ENCODE measurements around the gene USP16.

Gene USP16

GRCh38 chr21:29092102-29092959, 67.9 kb downstream of the USP16 start:
- no peaks in the 10 kb centered on the region for H3K4me1 ChIP-seq (ENCODE audit: control insufficient read depth, insufficient read depth, low read length)
- no peak overlapping the region for H3K4me3 ChIP-seq (ENCODE audit: low read length)
- no peak overlapping the region for H3K9ac ChIP-seq (ENCODE audit: low read length)
- H3K27me3 ChIP-seq (ENCODE audit: control insufficient read depth, insufficient read depth, low read length): no peaks in the 10 kb centered on the region
- H3K9me3 ChIP-seq (ENCODE audit: control insufficient read depth, low read length): no peaks in the 10 kb centered on the region
- H3K36me3 ChIP-seq (ENCODE audit: control insufficient read depth, insufficient read depth, low read length): no peaks in the 10 kb centered on the region

GRCh38 chr21:29096218-29097015, 71.9 kb downstream of the USP16 start:
- Histone ChIP-seq H3K9me3 (ENCODE audit: control insufficient read depth, low read length) (no peaks in the 10 kb centered on the region), H3K36me3 (ENCODE audit: control insufficient read depth, insufficient read depth, low read length) (no peaks in the 10 kb centered on the region), H3K9ac (ENCODE audit: low read length) (no peak overlapping the region), H3K4me3 (ENCODE audit: low read length) (no peak overlapping the region), H3K27me3 (ENCODE audit: control insufficient read depth, insufficient read depth, low read length) (no peaks in the 10 kb centered on the region), H3K4me1 (ENCODE audit: control insufficient read depth, insufficient read depth, low read length) (no peaks in the 10 kb centered on the region)

GRCh38 chr21:29098156-29098555, 73.7 kb downstream of the USP16 start:
- H3K9ac ChIP-seq (ENCODE audit: low read length): no peak overlapping the region
- H3K4me1 ChIP-seq (ENCODE audit: control insufficient read depth, insufficient read depth, low read length): no peaks in the 10 kb centered on the region
- H3K4me3 ChIP-seq (ENCODE audit: low read length): no peak overlapping the region
- H3K9me3 ChIP-seq (ENCODE audit: control insufficient read depth, low read length): no peaks in the 10 kb centered on the region
- no peaks in the 10 kb centered on the region for H3K27me3 ChIP-seq (ENCODE audit: control insufficient read depth, insufficient read depth, low read length)
- H3K36me3 ChIP-seq (ENCODE audit: control insufficient read depth, insufficient read depth, low read length): no peaks in the 10 kb centered on the region

GRCh38 chr21:29102791-29103257, 78.4 kb downstream of the USP16 start:
- no peaks in the 10 kb centered on the region for H3K4me1 ChIP-seq (ENCODE audit: control insufficient read depth, insufficient read depth, low read length)
- H3K4me3 ChIP-seq (ENCODE audit: low read length): no peak overlapping the region
- no peak overlapping the region for H3K9ac ChIP-seq (ENCODE audit: low read length)
- H3K27me3 ChIP-seq (ENCODE audit: control insufficient read depth, insufficient read depth, low read length): no peaks in the 10 kb centered on the region
- no peaks in the 10 kb centered on the region for H3K9me3 ChIP-seq (ENCODE audit: control insufficient read depth, low read length)
- H3K36me3 ChIP-seq (ENCODE audit: control insufficient read depth, insufficient read depth, low read length): no peaks in the 10 kb centered on the region

All from mucosa of stomach (tissue), 1 donor.